K562 (cell line): ENCODE data around the gene SLC16A5. TPM values are rescaled to one million over a fixed set of nuclear protein-coding genes. Genes with fewer than 3 reads are reported as not detected.

Source experiments
- ATAC-seq: fragments of 200-7000 bp; cut with Tn5 transposase; 3 replicates; pipeline ENCODE4 v1.9.1; 2020; ENCODE audit warnings: moderate library complexity
- BruUV-seq: library from RNA; stranded (reverse); fragments of 400-500 nt; replicated peaks from 2 replicates; lab custom pipeline; 2021; lab: Mats Ljungman, UMichigan
- CTCF ChIA-PET: fragments of 300-600 bp; formaldehyde crosslinking; extraction: SDS; loops from one replicate; lab custom pipeline; 2021; ENCODE audit warnings: low intra/inter-chr PET ratio; lab: Yijun Ruan, JAX
- POLR2A ChIA-PET: fragments of 300-600, 350-650 bp; sonication (Branson Sonifier 250); formaldehyde crosslinking; extraction: SDS; loops from one replicate; lab custom pipeline; 2021; ENCODE audit warnings: antibody characterized with exemption, inconsistent platforms; lab: Yijun Ruan, JAX
- DNase-seq, 4 experiments: peaks; one replicate each; pipeline versions ENCODE4 v3.0.0 to v3.0.0-alpha.2; 2011 to 2018; ENCODE audit warnings: low spot score in 3 of 4, mixed read lengths in 3 of 4; ENCODE audit errors: extremely low read depth in 1 of 4
- FAIRE-seq: peaks from 2 replicates; lab custom pipeline; 2011; peaks lifted over from hg19 to GRCh38; lab: Jason Lieb, UNC
- H2AFZ ChIP-seq: 2 replicates; pipeline ENCODE4 v1.6.0; 2011; ENCODE audit warnings: low read depth, low read length, control low read depth, inconsistent platforms
- H3K27ac ChIP-seq: fragments of 200-600 bp; 3 replicates; pipeline ENCODE4 v1.8.0; 2011; ENCODE audit warnings: low read depth, mild to moderate bottlenecking, control low read depth, inconsistent platforms, low read length, moderate library complexity, mixed read lengths; ENCODE audit errors: extremely low read depth
- H3K27me3 ChIP-seq, 2 experiments: fragments of 300-600 bp in 1 of 2; 2 replicates in 1 of 2; 3 replicates in 1 of 2; pipeline versions ENCODE4 v1.6.0 to v1.8.0; 2011; ENCODE audit warnings: inconsistent platforms in 2 of 2, low read length in 2 of 2, mild to moderate bottlenecking in 1 of 2, mixed read lengths in 1 of 2, moderate library complexity in 1 of 2; ENCODE audit not compliant: control insufficient read depth in 2 of 2, insufficient read depth in 2 of 2
- H3K36me3 ChIP-seq: fragments of 300-600 bp; 3 replicates; pipeline ENCODE4 v1.8.0; 2011; ENCODE audit warnings: mild to moderate bottlenecking, low read length, inconsistent platforms; ENCODE audit not compliant: control insufficient read depth, insufficient read depth
- H3K4me1 ChIP-seq, 2 experiments: fragments of 200-600 bp in 1 of 2; replicated peaks in 1 of 2; 2 replicates in 1 of 2; 3 replicates in 1 of 2; pipeline versions ENCODE4 v1.5.1 to v1.8.0; 2011; ENCODE audit warnings: inconsistent platforms in 2 of 2, low read length in 2 of 2, mild to moderate bottlenecking in 1 of 2, mixed read lengths in 1 of 2, moderate library complexity in 1 of 2; ENCODE audit not compliant: control insufficient read depth in 2 of 2, insufficient read depth in 2 of 2
- H3K4me2 ChIP-seq: 2 replicates; pipeline ENCODE4 v1.6.1; 2011; ENCODE audit warnings: low read length, control low read depth, inconsistent platforms, mixed read lengths; ENCODE audit not compliant: insufficient read depth
- H3K4me3 ChIP-seq: fragments of 200-600 bp; sonication (generic), shearing (Covaris generic); 2 replicates; pipeline ENCODE4 v1.5.1; 2016; ENCODE audit warnings: control low read depth, inconsistent platforms
- H3K79me2 ChIP-seq: fragments of 200-600 bp; 3 replicates; pipeline ENCODE4 v1.8.0; 2011; ENCODE audit warnings: low read length, inconsistent platforms; ENCODE audit not compliant: control insufficient read depth, insufficient read depth
- H3K9ac ChIP-seq, 2 experiments: 2 replicates each; pipeline versions ENCODE4 v1.6.0 to v1.6.1; 2011; ENCODE audit warnings: low read depth in 2 of 2, low read length in 2 of 2, control low read depth in 1 of 2, inconsistent platforms in 1 of 2, mild to moderate bottlenecking in 1 of 2, mixed read lengths in 1 of 2; ENCODE audit not compliant: insufficient read depth in 1 of 2
- H3K9me1 ChIP-seq: one replicate; pipeline ENCODE4 v1.6.0; 2011; ENCODE audit warnings: inconsistent platforms, mild to moderate bottlenecking, low read length, moderate library complexity; ENCODE audit not compliant: control insufficient read depth, insufficient read depth
- H3K9me3 ChIP-seq: replicated peaks from 2 replicates; pipeline ENCODE4 v1.5.1; 2011; ENCODE audit warnings: low read depth, low read length, inconsistent platforms; ENCODE audit not compliant: control insufficient read depth, insufficient read depth
- H4K20me1 ChIP-seq: replicated peaks from 2 replicates; pipeline ENCODE4 v1.6.1; 2011; ENCODE audit warnings: low read length, inconsistent platforms, mixed read lengths; ENCODE audit not compliant: control insufficient read depth, insufficient read depth
- CEBPG ChIP-seq, 3 experiments: fragments of 200-800 bp in 1 of 3; sonication (Bioruptor generic) in 1 of 3; sonication (generic) in 1 of 3; formaldehyde crosslinking in 1 of 3; IDR thresholded peaks in 2 of 3; conservative IDR thresholded peaks in 1 of 3; 2 replicates each; pipeline versions ENCODE4 v1.6.1 to v1.8.0; 2016 to 2022; ENCODE audit warnings: missing compliant biosample characterization in 2 of 3, missing genetic modification characterization in 2 of 3, mild to moderate bottlenecking in 1 of 3, missing genetic modification reagents in 1 of 3
- CHD2 ChIP-seq: IDR thresholded peaks from 2 replicates; pipeline ENCODE4 v1.6.1; 2011; ENCODE audit warnings: low read depth, low read length
- CSDE1 ChIP-seq, 2 experiments: fragments of 450-650 bp; IDR thresholded peaks; 2 replicates each; pipeline ENCODE4 v1.6.1; 2016; ENCODE audit warnings: mild to moderate bottlenecking in 1 of 2
- E2F5 ChIP-seq: sonication (generic); formaldehyde crosslinking; IDR thresholded peaks from 2 replicates; pipeline ENCODE4 v1.8.0; 2022; ENCODE audit warnings: mild to moderate bottlenecking, missing genetic modification reagents
- NFE2 ChIP-seq: IDR thresholded peaks from 2 replicates; pipeline ENCODE4 v1.6.1; 2014; ENCODE audit warnings: antibody characterized with exemption, low read depth
- NFIC ChIP-seq: fragments of 450-650 bp; IDR thresholded peaks from 2 replicates; pipeline ENCODE4 v1.6.1; 2017; ENCODE audit warnings: mild to moderate bottlenecking, inconsistent platforms
- NR0B1 ChIP-seq: fragments of 450-650 bp; IDR thresholded peaks from one replicate; pipeline ENCODE4 v1.6.1; 2018; ENCODE audit warnings: mild to moderate bottlenecking, moderate library complexity; ENCODE audit not compliant: partially characterized antibody
- NR2C1 ChIP-seq, 2 experiments: fragments of 450-650 bp; IDR thresholded peaks; 2 replicates each; pipeline ENCODE4 v1.6.1; 2017; ENCODE audit warnings: mild to moderate bottlenecking in 2 of 2, antibody characterized with exemption in 1 of 2, inconsistent platforms in 1 of 2, missing compliant biosample characterization in 1 of 2, missing genetic modification characterization in 1 of 2
- NR2C2 ChIP-seq, 2 experiments: fragments of 200-800 bp in 1 of 2; sonication (Bioruptor generic) in 1 of 2; sonication (generic) in 1 of 2; formaldehyde crosslinking in 1 of 2; IDR thresholded peaks; 2 replicates each; pipeline versions ENCODE4 v1.6.1 to v1.8.0; 2016 to 2022; ENCODE audit warnings: mild to moderate bottlenecking in 1 of 2, missing compliant biosample characterization in 1 of 2, missing genetic modification characterization in 1 of 2, missing genetic modification reagents in 1 of 2
- PML ChIP-seq: IDR thresholded peaks from 2 replicates; pipeline ENCODE4 v1.6.1; 2012; ENCODE audit warnings: low read length, inconsistent platforms
- RFX7 ChIP-seq: fragments of 250-450 bp; sonication (Bioruptor Pico); IDR thresholded peaks from 2 replicates; pipeline ENCODE4 v1.5.1; 2021; ENCODE audit warnings: mild to moderate bottlenecking
- RUNX1 ChIP-seq: sonication (generic); IDR thresholded peaks from 2 replicates; pipeline ENCODE4 v1.6.1; 2016; ENCODE audit warnings: antibody characterized with exemption, low read depth
- SMARCB1 ChIP-seq: IDR thresholded peaks from 2 replicates; pipeline ENCODE4 v1.6.1; 2011; ENCODE audit warnings: improper control_type of control experiment, low read depth; ENCODE audit not compliant: insufficient read length
- TSHZ1 ChIP-seq: fragments of 250-450 bp; sonication (Bioruptor Pico); IDR thresholded peaks from 2 replicates; pipeline ENCODE4 v1.4.0; 2020; ENCODE audit warnings: mild to moderate bottlenecking, moderate library complexity
- WHSC1 ChIP-seq: IDR thresholded peaks from one replicate; pipeline ENCODE4 v1.6.1; 2012; ENCODE audit warnings: low read length, control low read depth, inconsistent platforms
- ZNF124 ChIP-seq: sonication (generic); formaldehyde crosslinking; IDR thresholded peaks from 2 replicates; pipeline ENCODE4 v1.8.1; 2022; ENCODE audit warnings: missing genetic modification reagents
- ZNF764 ChIP-seq: fragments of 250-450 bp; sonication (Bioruptor Pico); IDR thresholded peaks from 2 replicates; pipeline ENCODE4 v1.4.0; 2020; ENCODE audit warnings: low read depth, mild to moderate bottlenecking, moderate library complexity
- WGBS: fragments of 100-300 bp; shearing (Covaris generic); methylation state at CpG from one replicate; pipeline ENCODE4 v1.1.6; 2016; ENCODE audit warnings: low coverage, mixed read lengths; ENCODE audit not compliant: insufficient coverage; ENCODE audit errors: missing lambda C conversion rate; 5-methylcytosine and 5-hydroxymethylcytosine counted together
- in situ Hi-C: fragments of 300-500 bp; cut with MboI; formaldehyde crosslinking; loops from 4 replicates; pipeline ENCODE4 v1.15.0; 2018; ENCODE audit warnings: inconsistent platforms, mixed read lengths
- intact Hi-C: fragments of 100-400 bp; cut with micrococcal nuclease; formaldehyde crosslinking; loops from 2 replicates; pipeline ENCODE4 v1.14.2; 2022
- polyA plus RNA-seq, 8 experiments: library from polyadenylated mRNA; depleted of rRNA in 4 of 8; stranded (reverse) in 5 of 8; unstranded in 3 of 8; fragments of >200 nt; fragmentation: Nextera tagmentation in 2 of 8; fragmentation: Illumina TruSeq in 1 of 8; extraction: Ambion mirVana in 2 of 8; extraction: Trizol in 1 of 8; gene quantifications; 2 replicates each; pipeline versions ENCODE4 v1.2.1 to v1.2.3, GENCODE V29; 2011 to 2014; ENCODE audit warnings: inconsistent platforms in 1 of 8, missing spikeins in 1 of 8
- total RNA-seq, 7 experiments: library from RNA; depleted of rRNA in 6 of 7; stranded (reverse); fragments of >200 nt in 6 of 7; fragmentation: Illumina TruSeq in 2 of 7; extraction: Trizol in 2 of 7; gene quantifications; 2 replicates each; pipeline versions ENCODE4 v1.2.1 to v1.2.3, GENCODE V29; 2011 to 2021; ENCODE audit warnings: low replicate concordance in 1 of 7

SLC16A5 gene
- total and polyA plus RNA-seq, 9 of the 15 experiments (the other 6 are each of a cell fraction or from before 2014, with no cell fraction given): 0.06 to 2.6 (median 0.91) TPM

GRCh38 chr17:75084039-75084660 is 3.6 kb upstream of the SLC16A5 start:
- H3K79me2 ChIP-seq: no peaks in the 10 kb centered on the region
- CTCF ChIA-PET: no interaction called here
- peak in 1 of 4 experiments; percentile 55 for DNase-seq
- H3K9ac ChIP-seq: 0 out of 4 replicates have a peak overlapping the region, but pooled peaks of 1 of the 2 experiments have one; percentile 13
- peaks cover 37 to 40% of the 10 kb centered on the region in 2 experiments for H3K4me1 ChIP-seq
- no peaks in the 10 kb centered on the region for H3K36me3 ChIP-seq
- FAIRE-seq: no peak
- no peak for ATAC-seq
- H3K27me3 ChIP-seq: no peaks in the 10 kb centered on the region
- intact Hi-C loops (no loop called here), in situ Hi-C loops (no loop called here)
- H3K4me2 ChIP-seq: no peak overlapping the region
- H3K9me1 ChIP-seq: peaks cover 5% of the 10 kb centered on the region
- no TSS peak for BruUV-seq
- H4K20me1 ChIP-seq: no peaks in the 10 kb centered on the region
- H3K4me3 ChIP-seq: no peak overlapping the region
- H3K9me3 ChIP-seq: no peaks in the 10 kb centered on the region
- POLR2A ChIA-PET: interaction anchor here (0.7 to 1.2 kb wide), 5 partner anchors 12 to 505 kb away, joined by 3 to 4 read pairs (median 3); partner anchors contain the start of gene ARMC7
- peak overlapping the region; percentile 18; the same call in 1 of the 2 replicates for H2AFZ ChIP-seq
- H3K27ac ChIP-seq: no peak overlapping the region
- 54% methylated on average over 13 of the region's 14 CpGs for WGBS
- TF ChIP-seq CSDE1 (IDR thresholded peaks at IDR 0.05) (no peak), SMARCB1 (no peak), PML (no peak), RUNX1 (no peak), CEBPG (CRISPR knock-in tag; IDR thresholded peaks at IDR 0.05) (no peak), CEBPG (tag; conservative IDR thresholded peaks at IDR 0.05 in 1 of 2, IDR thresholded peaks at IDR 0.05 in 1 of 2) (no peak), E2F5 (CRISPR knock-in tag) (no peak), NFIC (peak; percentile 92), NR0B1 (no peak), ZNF124 (CRISPR knock-in tag) (no peak), NR2C2 (CRISPR knock-in tag; IDR thresholded peaks at IDR 0.05) (no peak), NR2C2 (tag; IDR thresholded peaks at IDR 0.05) (peak; percentile 45; the same call in 1 of the 2 replicates), WHSC1 (no peak), ZNF764 (CRISPR knock-in tag) (no peak), RFX7 (CRISPR knock-in tag) (no peak), TSHZ1 (CRISPR knock-in tag) (no peak), NR2C1 (IDR thresholded peaks at IDR 0.05) (no peak), NR2C1 (tag; IDR thresholded peaks at IDR 0.05) (peak; percentile 48), NFE2 (no peak), CHD2 (no peak)
